Spleen (tissue), 11 donors: Measurements from ENCODE around the gene DEAF1. TPM values are rescaled to one million over a fixed set of nuclear protein-coding genes. Genes with fewer than 3 reads are reported as not detected.
A peak's percentile ranks its signal among the peaks of the same experiment; 100 is the strongest.

Experiments
- DNase-seq: peaks from one replicate; pipeline ENCODE4 v3.0.0-alpha.2; 2020
- H3K27ac ChIP-seq, 8 donors: fragments of 200-600 bp; sonication (generic) in 7 of 8; 1 replicate in 4 of 8; 2 replicates in 4 of 8; pipeline versions ENCODE4 v1.5.0 to v1.8.0; 2016 to 2021; ENCODE audit warnings: inconsistent platforms in 4 of 8, mild to moderate bottlenecking in 4 of 8, moderate library complexity in 1 of 8
- H3K27me3 ChIP-seq, 7 donors: fragments of 200-600 bp; sonication (generic) in 6 of 7; replicated peaks in 1 of 7; 1 replicate in 4 of 7; 2 replicates in 3 of 7; pipeline versions ENCODE4 v1.5.0 to v1.8.0; 2016 to 2021; ENCODE audit warnings: inconsistent platforms in 3 of 7, mild to moderate bottlenecking in 1 of 7
- H3K36me3 ChIP-seq, 6 donors: fragments of 200-600 bp; sonication (generic) in 5 of 6; 1 replicate in 4 of 6; 2 replicates in 2 of 6; pipeline versions ENCODE4 v1.5.0 to v1.8.0; 2016 to 2021; ENCODE audit warnings: inconsistent platforms in 2 of 6
- H3K4me1 ChIP-seq, 6 donors: fragments of 200-600 bp; sonication (generic) in 5 of 6; 1 replicate in 3 of 6; 2 replicates in 3 of 6; pipeline versions ENCODE4 v1.5.0 to v1.8.0; 2016 to 2021; ENCODE audit warnings: inconsistent platforms in 3 of 6
- H3K4me3 ChIP-seq, 8 donors: fragments of 200-600 bp; sonication (generic) in 7 of 8; 1 replicate in 4 of 8; 2 replicates in 4 of 8; pipeline versions ENCODE4 v1.5.0 to v1.8.0; 2016 to 2021; ENCODE audit warnings: inconsistent platforms in 4 of 8, mild to moderate bottlenecking in 4 of 8, moderate library complexity in 2 of 8
- H3K9me3 ChIP-seq, 8 donors: fragments of 200-600 bp; sonication (generic) in 7 of 8; 1 replicate in 4 of 8; 2 replicates in 4 of 8; pipeline versions ENCODE4 v1.5.0 to v1.8.0; 2016 to 2021; ENCODE audit warnings: inconsistent platforms in 4 of 8
- CTCF ChIP-seq, 11 experiments: fragments of 200-600 bp in 7 of 11; fragments of 450-650 bp in 4 of 11; sonication (generic) in 4 of 11; IDR thresholded peaks in 8 of 11; conservative IDR thresholded peaks in 3 of 11; 1 replicate in 7 of 11; 2 replicates in 4 of 11; pipeline versions ENCODE4 v1.4.0 to v1.8.0; 2016 to 2021; ENCODE audit warnings: antibody characterized with exemption in 11 of 11, inconsistent platforms in 4 of 11, mild to moderate bottlenecking in 1 of 11
- POLR2A ChIP-seq, 3 donors: fragments of 450-650 bp; IDR thresholded peaks; one replicate each; pipeline ENCODE4 v1.5.1; 2017; ENCODE audit warnings: antibody characterized with exemption in 3 of 3, mild to moderate bottlenecking in 1 of 3
- POLR2AphosphoS5 ChIP-seq, 3 donors: sonication (generic); formaldehyde crosslinking; IDR thresholded peaks; one replicate each; pipeline ENCODE4 v1.5.1; 2017; ENCODE audit warnings: antibody characterized with exemption in 3 of 3
- WGBS, 5 donors: extraction: QIAGEN DNeasy Blood & Tissue Kit in 3 of 5; methylation state at CpG; one replicate each; pipeline versions ENCODE4 v1.1.5 to v1.1.7; 2013 to 2018; 5-methylcytosine and 5-hydroxymethylcytosine counted together
- intact Hi-C: fragments of 100-400 bp; cut with DNase I; formaldehyde crosslinking; loops from one replicate; pipeline ENCODE4 v1.15.0; 2023; ENCODE audit warnings: low total_unique reads
- polyA plus RNA-seq, 3 donors: library from polyadenylated mRNA; stranded (reverse); fragments of 200-250 nt; gene quantifications; one replicate each; pipeline ENCODE4 v1.2.1, GENCODE V29; 2013
- total RNA-seq, 7 donors: library from RNA; depleted of rRNA in 3 of 7; stranded (reverse); fragments of >200 nt in 3 of 7; fragmentation: NEBNext Ultra II Directional in 4 of 7; extraction: Animal tissue kit (Norgen Biotek cat#: 25700) in 4 of 7; gene quantifications; one replicate each; pipeline versions ENCODE4 v1.1.0 to v1.2.1, GENCODE V29; 2016 to 2021
- donor health status: healthy with polysubstance abuse.
- donor health status: DM: no; HTN: no; CAD: no; lungs with moderate emphysema.
- donor health status: DM: no; HTN: no; CAD: no.
- donor health status: Bipolar disorder and iron deficiency.
- donor health status: healthy.
- donor health status: DM: no; HTN: no; CAD: no.
- donor health status: DM: yes; HTN: yes; CAD: no.

Gene DEAF1
- total and polyA plus RNA-seq, 10 donors = 21.8 to 44.9 (median 30.1) TPM

GRCh38 chr11:598005-598680 lies 96.9 kb downstream of the DEAF1 start:
- H3K36me3 ChIP-seq = peaks cover 0 to 100% (median 96%) of the 10 kb centered on the region in 6 donors
- TF ChIP-seq POLR2AphosphoS5 (IDR thresholded peaks at IDR 0.05) = peak in 1 of 3 donors; percentile 42
- TF ChIP-seq POLR2A (IDR thresholded peaks at IDR 0.05) = no peak
- H3K4me1 ChIP-seq = no peaks in the 10 kb centered on the region
- no peaks in the 10 kb centered on the region for H3K9me3 ChIP-seq
- 92 to 94% (median 94%) methylated on average over 24 to 30 of the region's 30 CpGs for WGBS, 5 donors
- no peak for DNase-seq
- intact Hi-C loops = no loop called here
- no peak overlapping the region for H3K27ac ChIP-seq
- H3K4me3 ChIP-seq = no peak overlapping the region
- H3K27me3 ChIP-seq = no peaks in the 10 kb centered on the region

- Histone ChIP-seq H3K4me3 (no peak overlapping the region), H3K27ac (no peak overlapping the region)
- 94 to 100% (median 95%) methylated on average over 6 to 29 of the region's 29 CpGs for WGBS, 5 donors
Observed at GRCh38 chr11:597166-597725, 97.8 kb downstream of the DEAF1 start.

GRCh38 chr11:596374-596773 lies 98.6 kb downstream of the DEAF1 start:
- H3K27ac ChIP-seq = no peak overlapping the region
- H3K9me3 ChIP-seq = no peaks in the 10 kb centered on the region
- intact Hi-C loops = no loop called here
- 67 to 82% (median 77%) methylated on average over 9 to 10 of the region's 10 CpGs for WGBS, 5 donors
- H3K36me3 ChIP-seq = peaks cover 6 to 100% (median 95%) of the 10 kb centered on the region in 6 donors
- no peaks in the 10 kb centered on the region for H3K27me3 ChIP-seq
- TF ChIP-seq CTCF (IDR thresholded peaks at IDR 0.05 in 8 of 11, conservative IDR thresholded peaks at IDR 0.05 in 3 of 11) = no peak
- no peak for TF ChIP-seq POLR2AphosphoS5 (IDR thresholded peaks at IDR 0.05)
- TF ChIP-seq POLR2A (IDR thresholded peaks at IDR 0.05) = no peak
- H3K4me1 ChIP-seq = no peaks in the 10 kb centered on the region
- no peak for DNase-seq
- no peak overlapping the region for H3K4me3 ChIP-seq

More at GRCh38 chr11:597166-597725, 97.8 kb downstream of the DEAF1 start:
- no peaks in the 10 kb centered on the region for H3K4me1 ChIP-seq
- TF ChIP-seq CTCF (IDR thresholded peaks at IDR 0.05 in 8 of 11, conservative IDR thresholded peaks at IDR 0.05 in 3 of 11) (no peak), POLR2AphosphoS5 (IDR thresholded peaks at IDR 0.05) (no peak), POLR2A (IDR thresholded peaks at IDR 0.05) (no peak)
- no peaks in the 10 kb centered on the region for H3K9me3 ChIP-seq
- intact Hi-C loops = no loop called here
- no peak for DNase-seq
- H3K27me3 ChIP-seq = no peaks in the 10 kb centered on the region
- peaks cover 6 to 100% (median 96%) of the 10 kb centered on the region in 6 donors for H3K36me3 ChIP-seq

GRCh38 chr11:595400-595799 lies 99.6 kb downstream of the DEAF1 start:
- 92 to 100% (median 96%) methylated on average over 3 to 10 of the region's 10 CpGs for WGBS, 5 donors

More at GRCh38 chr11:595400-595799, 99.6 kb downstream of the DEAF1 start:
- H3K27ac ChIP-seq = no peak overlapping the region
- H3K36me3 ChIP-seq = peaks cover 6 to 100% (median 95%) of the 10 kb centered on the region in 6 donors
- intact Hi-C loops = no loop called here
- H3K4me3 ChIP-seq = no peak overlapping the region
- peak in 1 of 3 donors; percentile 38 for TF ChIP-seq POLR2AphosphoS5 (IDR thresholded peaks at IDR 0.05)
- TF ChIP-seq CTCF (IDR thresholded peaks at IDR 0.05 in 8 of 11, conservative IDR thresholded peaks at IDR 0.05 in 3 of 11) = no peak
- TF ChIP-seq POLR2A (IDR thresholded peaks at IDR 0.05) = no peak
- H3K4me1 ChIP-seq = no peaks in the 10 kb centered on the region
- H3K9me3 ChIP-seq = no peaks in the 10 kb centered on the region
- H3K27me3 ChIP-seq = no peaks in the 10 kb centered on the region
- DNase-seq = no peak

Other genes with a start within 250 kb of the DEAF1 start
- gene PTDSS2, start 244.9 kb downstream of the DEAF1 start, total RNA-seq = 10 to 100 TPM; 24.6 to 40.7 (median 29.4) TPM
- gene PTDSS2, start 244.9 kb downstream of the DEAF1 start, polyA plus RNA-seq = 10 to 100 TPM; 11.0 to 26.6 (median 14.9) TPM
- gene RNH1, start 188.0 kb downstream of the DEAF1 start, total RNA-seq = 100 to 1,000 TPM; 133 to 159 (median 147) TPM
- 100 to 1,000 TPM in 1 of 3 donors, 10 to 100 TPM in 2; 72.8 to 143 (median 83.8) TPM for gene RNH1, start 188.0 kb downstream of the DEAF1 start, polyA plus RNA-seq
- gene HRAS, start 159.6 kb downstream of the DEAF1 start, total RNA-seq = 10 to 100 TPM; 16.6 to 33.6 (median 30.3) TPM
- gene HRAS, start 159.6 kb downstream of the DEAF1 start, polyA plus RNA-seq = 10 to 100 TPM; 70.0 to 90.9 (median 90.7) TPM
- 1 to 10 TPM; 1.0 to 3.3 (median 2.2) TPM for gene LRRC56, start 157.7 kb downstream of the DEAF1 start, total RNA-seq
- 1 to 10 TPM; 2.2 to 4.6 (median 4.1) TPM for gene LRRC56, start 157.7 kb downstream of the DEAF1 start, polyA plus RNA-seq
- 10 to 100 TPM in 1 of 7 donors, 1 to 10 TPM in 6; 3.9 to 10.1 (median 6.3) TPM for gene LMNTD2, start 134.5 kb downstream of the DEAF1 start, total RNA-seq
- 1 to 10 TPM; 5.0 to 8.3 (median 5.1) TPM for gene LMNTD2, start 134.5 kb downstream of the DEAF1 start, polyA plus RNA-seq
- 10 to 100 TPM in 6 of 7 donors, 1 to 10 TPM in 1; 8.3 to 39.6 (median 20.4) TPM for gene RASSF7, start 134.3 kb downstream of the DEAF1 start, total RNA-seq
- 10 to 100 TPM; 29.7 to 34.5 (median 30.7) TPM for gene RASSF7, start 134.3 kb downstream of the DEAF1 start, polyA plus RNA-seq
- gene PHRF1, start 118.8 kb downstream of the DEAF1 start, total RNA-seq = 10 to 100 TPM; 24.2 to 41.5 (median 33.2) TPM
- gene PHRF1, start 118.8 kb downstream of the DEAF1 start, polyA plus RNA-seq = 10 to 100 TPM in 1 of 3 donors, 1 to 10 TPM in 2; 7.3 to 27.6 (median 8.4) TPM
- gene IRF7, start 79.3 kb downstream of the DEAF1 start, total RNA-seq = 10 to 100 TPM; 53.0 to 88.8 (median 85.3) TPM
- 10 to 100 TPM; 52.3 to 99.1 (median 73.9) TPM for gene IRF7, start 79.3 kb downstream of the DEAF1 start, polyA plus RNA-seq
- gene CDHR5, start 70.3 kb downstream of the DEAF1 start, total RNA-seq = not detected
- gene CDHR5, start 70.3 kb downstream of the DEAF1 start, polyA plus RNA-seq = under 1 TPM; 0.02 to 0.16 (median 0.03) TPM
- gene SCT, start 68.0 kb downstream of the DEAF1 start, total RNA-seq = 1 to 10 TPM in 4 of 7 donors, not detected in 3; 1.2 to 3.8 (median 2.8) TPM
- 1 to 10 TPM; 1.1 to 1.7 (median 1.5) TPM for gene SCT, start 68.0 kb downstream of the DEAF1 start, polyA plus RNA-seq
- under 1 TPM in 4 of 7 donors, not detected in 3; 0.44 to 0.86 (median 0.60) TPM for gene DRD4, start 58.0 kb downstream of the DEAF1 start, total RNA-seq
- under 1 TPM; 0.12 to 0.43 (median 0.26) TPM for gene DRD4, start 58.0 kb downstream of the DEAF1 start, polyA plus RNA-seq
- gene TMEM80, start 594 bp upstream of the DEAF1 start, total RNA-seq = 10 to 100 TPM; 20.1 to 37.6 (median 32.4) TPM
- 10 to 100 TPM; 18.7 to 30.8 (median 24.7) TPM for gene TMEM80, start 594 bp upstream of the DEAF1 start, polyA plus RNA-seq
- 10 to 100 TPM in 1 of 7 donors, 1 to 10 TPM in 6; 4.2 to 14.7 (median 7.0) TPM for gene EPS8L2, start 11.0 kb upstream of the DEAF1 start, total RNA-seq
- 10 to 100 TPM in 1 of 3 donors, 1 to 10 TPM in 2; 7.3 to 11.6 (median 8.5) TPM for gene EPS8L2, start 11.0 kb upstream of the DEAF1 start, polyA plus RNA-seq
- gene TALDO1, start 52.2 kb upstream of the DEAF1 start, total RNA-seq = 100 to 1,000 TPM; 160 to 292 (median 229) TPM
- gene TALDO1, start 52.2 kb upstream of the DEAF1 start, polyA plus RNA-seq = 100 to 1,000 TPM; 108 to 177 (median 125) TPM
- 10 to 100 TPM; 26.0 to 56.4 (median 50.9) TPM for gene GATD1, start 82.3 kb upstream of the DEAF1 start, total RNA-seq
- 10 to 100 TPM; 13.9 to 44.5 (median 17.4) TPM for gene GATD1, start 82.3 kb upstream of the DEAF1 start, polyA plus RNA-seq
- gene CEND1, start 94.9 kb upstream of the DEAF1 start, total RNA-seq = under 1 TPM in 1 of 7 donors, not detected in 6; 0.42 TPM
- under 1 TPM in 2 of 3 donors, not detected in 1; 0.29 to 0.42 TPM for gene CEND1, start 94.9 kb upstream of the DEAF1 start, polyA plus RNA-seq
- gene SLC25A22, start 103.1 kb upstream of the DEAF1 start, total RNA-seq = 10 to 100 TPM in 6 of 7 donors, 1 to 10 TPM in 1; 8.9 to 23.2 (median 14.5) TPM
- 10 to 100 TPM in 1 of 3 donors, 1 to 10 TPM in 2; 6.3 to 14.5 (median 8.5) TPM for gene SLC25A22, start 103.1 kb upstream of the DEAF1 start, polyA plus RNA-seq
- gene PIDD1, start 110.0 kb upstream of the DEAF1 start, total RNA-seq = 10 to 100 TPM; 18.1 to 26.4 (median 19.3) TPM
- gene PIDD1, start 110.0 kb upstream of the DEAF1 start, polyA plus RNA-seq = 10 to 100 TPM; 16.8 to 42.7 (median 32.8) TPM
- gene RPLP2, start 114.7 kb upstream of the DEAF1 start, total RNA-seq = 1,000 to 10,000 TPM in 4 of 7 donors, 100 to 1,000 TPM in 3; 514 to 2,829 (median 2,309) TPM
- gene RPLP2, start 114.7 kb upstream of the DEAF1 start, polyA plus RNA-seq = 1,000 to 10,000 TPM; 3,174 to 3,944 (median 3,784) TPM
- 100 to 1,000 TPM in 5 of 7 donors, 10 to 100 TPM in 2; 65.8 to 131 (median 113) TPM for gene PNPLA2, start 123.7 kb upstream of the DEAF1 start, total RNA-seq
- gene PNPLA2, start 123.7 kb upstream of the DEAF1 start, polyA plus RNA-seq = 100 to 1,000 TPM in 1 of 3 donors, 10 to 100 TPM in 2; 46.3 to 103 (median 75.0) TPM
- gene CRACR2B, start 132.7 kb upstream of the DEAF1 start, total RNA-seq = 10 to 100 TPM; 10.2 to 28.0 (median 15.3) TPM
- 10 to 100 TPM in 2 of 3 donors, 1 to 10 TPM in 1; 6.1 to 34.1 (median 12.6) TPM for gene CRACR2B, start 132.7 kb upstream of the DEAF1 start, polyA plus RNA-seq
- gene CD151, start 137.7 kb upstream of the DEAF1 start, total RNA-seq = 100 to 1,000 TPM in 3 of 7 donors, 10 to 100 TPM in 4; 69.7 to 142 (median 80.1) TPM
- 100 to 1,000 TPM in 1 of 3 donors, 10 to 100 TPM in 2; 38.0 to 111 (median 82.8) TPM for gene CD151, start 137.7 kb upstream of the DEAF1 start, polyA plus RNA-seq
- 10 to 100 TPM; 24.6 to 95.3 (median 62.5) TPM for gene POLR2L, start 147.3 kb upstream of the DEAF1 start, total RNA-seq
- gene POLR2L, start 147.3 kb upstream of the DEAF1 start, polyA plus RNA-seq = 100 to 1,000 TPM in 1 of 3 donors, 10 to 100 TPM in 2; 55.2 to 131 (median 94.0) TPM
- 100 to 1,000 TPM in 5 of 7 donors, 10 to 100 TPM in 2; 91.3 to 140 (median 122) TPM for gene TSPAN4, start 147.6 kb upstream of the DEAF1 start, total RNA-seq
- gene TSPAN4, start 147.6 kb upstream of the DEAF1 start, polyA plus RNA-seq = 10 to 100 TPM; 32.1 to 67.4 (median 52.1) TPM
- gene CHID1, start 215.6 kb upstream of the DEAF1 start, total RNA-seq = 100 to 1,000 TPM in 6 of 7 donors, 10 to 100 TPM in 1; 82.2 to 218 (median 121) TPM
- gene CHID1, start 215.6 kb upstream of the DEAF1 start, polyA plus RNA-seq = 10 to 100 TPM; 37.2 to 63.2 (median 39.3) TPM
- 100 to 1,000 TPM; 139 to 321 (median 170) TPM for gene AP2A2, start 230.6 kb upstream of the DEAF1 start, total RNA-seq
- 100 to 1,000 TPM in 1 of 3 donors, 10 to 100 TPM in 2; 32.7 to 102 (median 34.1) TPM for gene AP2A2, start 230.6 kb upstream of the DEAF1 start, polyA plus RNA-seq